Muscle layer of colon (tissue), 2 donors: ENCODE data around the gene RASD2.
"Not testable (repeated sequence)": the region's sequence is repeated elsewhere in the genome, so short reads cannot be mapped to it uniquely, and the experiment has no call there.

ENCODE experiments used
- H3K27ac ChIP-seq: one replicate; pipeline ENCODE4 v1.7.0; 2013; ENCODE audit warnings: low read depth, mild to moderate bottlenecking, low read length, moderate library complexity
- H3K27me3 ChIP-seq, 2 donors: one replicate each; pipeline ENCODE4 v1.7.0; 2013; ENCODE audit warnings: low read length in 2 of 2, mild to moderate bottlenecking in 2 of 2; ENCODE audit not compliant: insufficient read depth in 2 of 2, control insufficient read depth in 1 of 2
- H3K36me3 ChIP-seq: one replicate; pipeline ENCODE4 v1.7.0; 2013; ENCODE audit warnings: mild to moderate bottlenecking, low read length; ENCODE audit not compliant: insufficient read depth
- H3K4me1 ChIP-seq: one replicate; pipeline ENCODE4 v1.7.0; 2013; ENCODE audit warnings: mild to moderate bottlenecking, low read length; ENCODE audit not compliant: insufficient read depth
- H3K4me3 ChIP-seq, 2 donors: one replicate each; pipeline ENCODE4 v1.7.0; 2013; ENCODE audit warnings: low read length in 2 of 2, low read depth in 1 of 2, mild to moderate bottlenecking in 1 of 2, moderate library complexity in 1 of 2
- H3K9ac ChIP-seq: one replicate; pipeline ENCODE4 v1.7.0; 2013; ENCODE audit warnings: low read length
- H3K9me3 ChIP-seq: one replicate; pipeline ENCODE4 v1.7.0; 2013; ENCODE audit warnings: mild to moderate bottlenecking, low read length
- donor health status: abdominal sarcoma.
- donor health status: Adenocarcinoma of cecum.

Gene RASD2

GRCh38 chr22:35507851-35508250 is 32.8 kb upstream of the RASD2 start:
- H3K9ac ChIP-seq, H3K4me3 ChIP-seq, H3K9me3 ChIP-seq, H3K4me1 ChIP-seq, H3K36me3 ChIP-seq, H3K27ac ChIP-seq, H3K27me3 ChIP-seq: not testable (repeated sequence)

- Histone ChIP-seq H3K27me3 (no peaks in the 10 kb centered on the region), H3K27ac (no peak overlapping the region), H3K9ac (no peak overlapping the region), H3K36me3 (no peaks in the 10 kb centered on the region), H3K9me3 (no peaks in the 10 kb centered on the region), H3K4me3 (no peak overlapping the region), H3K4me1 (no peaks in the 10 kb centered on the region)
These were observed 31.2 kb upstream of the RASD2 start for GRCh38 chr22:35509451-35509850.

GRCh38 chr22:35509960-35510359 is 30.7 kb upstream of the RASD2 start:
- Histone ChIP-seq H3K9ac (no peak overlapping the region), H3K4me3 (no peak overlapping the region), H3K27me3 (no peaks in the 10 kb centered on the region), H3K9me3 (no peaks in the 10 kb centered on the region), H3K27ac (no peak overlapping the region), H3K4me1 (no peaks in the 10 kb centered on the region), H3K36me3 (no peaks in the 10 kb centered on the region)

GRCh38 chr22:35510481-35510934 is 30.1 kb upstream of the RASD2 start:
- H3K4me1 ChIP-seq, result no peaks in the 10 kb centered on the region
- H3K9me3 ChIP-seq, result no peaks in the 10 kb centered on the region
- no peaks in the 10 kb centered on the region for H3K36me3 ChIP-seq
- no peaks in the 10 kb centered on the region for H3K27me3 ChIP-seq
- H3K4me3 ChIP-seq, result no peak overlapping the region
- H3K27ac ChIP-seq, result no peak overlapping the region
- H3K9ac ChIP-seq, result no peak overlapping the region

- no peak overlapping the region for H3K9ac ChIP-seq
- no peaks in the 10 kb centered on the region for H3K4me1 ChIP-seq
- no peak overlapping the region for H3K4me3 ChIP-seq
- H3K27ac ChIP-seq, result no peak overlapping the region
- H3K9me3 ChIP-seq, result no peaks in the 10 kb centered on the region
- no peaks in the 10 kb centered on the region for H3K27me3 ChIP-seq
- no peaks in the 10 kb centered on the region for H3K36me3 ChIP-seq
These were observed 29.7 kb upstream of the RASD2 start for GRCh38 chr22:35510951-35511350.

- Histone ChIP-seq H3K9ac (no peak overlapping the region), H3K4me1 (no peaks in the 10 kb centered on the region), H3K27ac (no peak overlapping the region), H3K9me3 (no peaks in the 10 kb centered on the region), H3K4me3 (no peak overlapping the region), H3K27me3 (no peaks in the 10 kb centered on the region), H3K36me3 (no peaks in the 10 kb centered on the region)
These were observed 26.3 kb upstream of the RASD2 start for GRCh38 chr22:35514366-35514765.

- H3K9ac ChIP-seq, H3K36me3 ChIP-seq, H3K4me3 ChIP-seq, H3K27me3 ChIP-seq, H3K9me3 ChIP-seq, H3K27ac ChIP-seq, H3K4me1 ChIP-seq: not testable (repeated sequence)
These were observed 24.7 kb upstream of the RASD2 start for GRCh38 chr22:35515952-35516351.

- Histone ChIP-seq H3K9ac (no peak overlapping the region), H3K36me3 (no peaks in the 10 kb centered on the region), H3K27me3 (no peaks in the 10 kb centered on the region), H3K4me1 (peaks cover 5% of the 10 kb centered on the region), H3K9me3 (no peaks in the 10 kb centered on the region), H3K27ac (no peak overlapping the region), H3K4me3 (no peak overlapping the region)
These were observed 23.9 kb upstream of the RASD2 start for GRCh38 chr22:35516723-35517122.

- peaks cover 5% of the 10 kb centered on the region for H3K4me1 ChIP-seq
- no peak overlapping the region for H3K4me3 ChIP-seq
- no peaks in the 10 kb centered on the region for H3K9me3 ChIP-seq
- no peak overlapping the region for H3K9ac ChIP-seq
- H3K27ac ChIP-seq, result no peak overlapping the region
- H3K27me3 ChIP-seq, result no peaks in the 10 kb centered on the region
- no peaks in the 10 kb centered on the region for H3K36me3 ChIP-seq
These were observed 23.4 kb upstream of the RASD2 start for GRCh38 chr22:35517207-35517606.

GRCh38 chr22:35517769-35518530 is 22.7 kb upstream of the RASD2 start:
- H3K36me3 ChIP-seq, result no peaks in the 10 kb centered on the region
- no peaks in the 10 kb centered on the region for H3K9me3 ChIP-seq
- no peak overlapping the region for H3K27ac ChIP-seq
- no peak overlapping the region for H3K9ac ChIP-seq
- peaks cover 5% of the 10 kb centered on the region for H3K4me1 ChIP-seq
- no peak overlapping the region for H3K4me3 ChIP-seq
- H3K27me3 ChIP-seq, result no peaks in the 10 kb centered on the region

- no peak overlapping the region for H3K9ac ChIP-seq
- no peaks in the 10 kb centered on the region for H3K36me3 ChIP-seq
- no peaks in the 10 kb centered on the region for H3K27me3 ChIP-seq
- H3K9me3 ChIP-seq, result no peaks in the 10 kb centered on the region
- H3K4me1 ChIP-seq, result peaks cover 5% of the 10 kb centered on the region
- no peak overlapping the region for H3K27ac ChIP-seq
- H3K4me3 ChIP-seq, result no peak overlapping the region
These were observed 21.8 kb upstream of the RASD2 start for GRCh38 chr22:35518811-35519210.

- Histone ChIP-seq H3K4me1 (peaks cover 5% of the 10 kb centered on the region), H3K9me3 (no peaks in the 10 kb centered on the region), H3K27me3 (no peaks in the 10 kb centered on the region), H3K4me3 (no peak overlapping the region), H3K27ac (no peak overlapping the region), H3K36me3 (no peaks in the 10 kb centered on the region), H3K9ac (no peak overlapping the region)
These were observed 21.2 kb upstream of the RASD2 start for GRCh38 chr22:35519306-35520000.
